Neutrophil (primary cell): ENCODE data around the gene TTC7B.

Experiments
- H3K27ac ChIP-seq: fragments of 200-600 bp; sonication (generic); 2 replicates; pipeline ENCODE4 v1.5.1; 2016; ENCODE audit warnings: mild to moderate bottlenecking, moderate library complexity
- H3K27me3 ChIP-seq: fragments of 200-600 bp; sonication (generic); 2 replicates; pipeline ENCODE4 v1.6.0; 2016; ENCODE audit warnings: mild to moderate bottlenecking
- H3K36me3 ChIP-seq: fragments of 200-600 bp; sonication (generic); 2 replicates; pipeline ENCODE4 v1.5.1; 2017
- H3K4me1 ChIP-seq, 2 experiments: fragments of 200-600 bp in 1 of 2; sonication (generic) in 1 of 2; 1 replicate in 1 of 2; 2 replicates in 1 of 2; pipeline versions ENCODE4 v1.5.1 to v1.6.1; 2013 to 2016; ENCODE audit warnings: low read depth in 1 of 2, low read length in 1 of 2, mild to moderate bottlenecking in 1 of 2, moderate library complexity in 1 of 2; ENCODE audit not compliant: control insufficient read depth in 1 of 2, insufficient read depth in 1 of 2
- H3K4me3 ChIP-seq, 2 experiments: fragments of 200-600 bp in 1 of 2; sonication (generic) in 1 of 2; 1 replicate in 1 of 2; 2 replicates in 1 of 2; pipeline ENCODE4 v1.5.1; 2013 to 2016; ENCODE audit warnings: low read depth in 1 of 2, low read length in 1 of 2, mild to moderate bottlenecking in 1 of 2, moderate library complexity in 1 of 2
- H3K9me3 ChIP-seq: fragments of 200-600 bp; sonication (generic); 2 replicates; pipeline ENCODE4 v1.5.1; 2016
- TF ChIP-seq, protein P1 (sequence below): fragments of 200-600 bp; sonication (generic); IDR thresholded peaks from 2 replicates; pipeline ENCODE4 v1.5.1; 2016; ENCODE audit warnings: antibody characterized with exemption

Gene TTC7B

DNA sequence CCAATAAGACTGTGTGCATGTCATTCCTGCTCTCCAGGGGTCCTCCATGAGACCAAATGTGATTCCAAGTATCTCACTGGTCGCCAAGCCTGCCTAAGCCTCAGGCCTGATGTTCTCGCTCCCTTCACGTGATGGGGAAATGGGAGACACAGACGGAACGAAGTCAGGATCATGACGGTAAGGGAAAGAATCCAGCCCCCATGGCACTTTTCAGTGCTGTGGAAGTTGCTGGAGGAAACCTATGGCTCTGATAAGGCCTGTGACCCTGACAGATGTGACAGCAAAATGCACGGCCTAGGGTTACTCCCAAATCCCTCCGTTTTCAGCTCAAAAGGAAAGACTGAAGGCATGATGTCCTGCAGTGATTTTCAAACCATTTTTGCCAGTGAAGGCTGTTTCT is 234.5 kb downstream of the TTC7B start:
- Histone ChIP-seq H3K27me3 (no peaks in the 10 kb centered on the region), H3K27ac (no peak overlapping the region), H3K9me3 (no peaks in the 10 kb centered on the region), H3K36me3 (peaks cover 95% of the 10 kb centered on the region), H3K4me3 (no peak overlapping the region), H3K4me1 (no peaks in the 10 kb centered on the region)
- TF ChIP-seq, protein P1, sequence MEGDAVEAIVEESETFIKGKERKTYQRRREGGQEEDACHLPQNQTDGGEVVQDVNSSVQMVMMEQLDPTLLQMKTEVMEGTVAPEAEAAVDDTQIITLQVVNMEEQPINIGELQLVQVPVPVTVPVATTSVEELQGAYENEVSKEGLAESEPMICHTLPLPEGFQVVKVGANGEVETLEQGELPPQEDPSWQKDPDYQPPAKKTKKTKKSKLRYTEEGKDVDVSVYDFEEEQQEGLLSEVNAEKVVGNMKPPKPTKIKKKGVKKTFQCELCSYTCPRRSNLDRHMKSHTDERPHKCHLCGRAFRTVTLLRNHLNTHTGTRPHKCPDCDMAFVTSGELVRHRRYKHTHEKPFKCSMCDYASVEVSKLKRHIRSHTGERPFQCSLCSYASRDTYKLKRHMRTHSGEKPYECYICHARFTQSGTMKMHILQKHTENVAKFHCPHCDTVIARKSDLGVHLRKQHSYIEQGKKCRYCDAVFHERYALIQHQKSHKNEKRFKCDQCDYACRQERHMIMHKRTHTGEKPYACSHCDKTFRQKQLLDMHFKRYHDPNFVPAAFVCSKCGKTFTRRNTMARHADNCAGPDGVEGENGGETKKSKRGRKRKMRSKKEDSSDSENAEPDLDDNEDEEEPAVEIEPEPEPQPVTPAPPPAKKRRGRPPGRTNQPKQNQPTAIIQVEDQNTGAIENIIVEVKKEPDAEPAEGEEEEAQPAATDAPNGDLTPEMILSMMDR = no peak

DNA sequence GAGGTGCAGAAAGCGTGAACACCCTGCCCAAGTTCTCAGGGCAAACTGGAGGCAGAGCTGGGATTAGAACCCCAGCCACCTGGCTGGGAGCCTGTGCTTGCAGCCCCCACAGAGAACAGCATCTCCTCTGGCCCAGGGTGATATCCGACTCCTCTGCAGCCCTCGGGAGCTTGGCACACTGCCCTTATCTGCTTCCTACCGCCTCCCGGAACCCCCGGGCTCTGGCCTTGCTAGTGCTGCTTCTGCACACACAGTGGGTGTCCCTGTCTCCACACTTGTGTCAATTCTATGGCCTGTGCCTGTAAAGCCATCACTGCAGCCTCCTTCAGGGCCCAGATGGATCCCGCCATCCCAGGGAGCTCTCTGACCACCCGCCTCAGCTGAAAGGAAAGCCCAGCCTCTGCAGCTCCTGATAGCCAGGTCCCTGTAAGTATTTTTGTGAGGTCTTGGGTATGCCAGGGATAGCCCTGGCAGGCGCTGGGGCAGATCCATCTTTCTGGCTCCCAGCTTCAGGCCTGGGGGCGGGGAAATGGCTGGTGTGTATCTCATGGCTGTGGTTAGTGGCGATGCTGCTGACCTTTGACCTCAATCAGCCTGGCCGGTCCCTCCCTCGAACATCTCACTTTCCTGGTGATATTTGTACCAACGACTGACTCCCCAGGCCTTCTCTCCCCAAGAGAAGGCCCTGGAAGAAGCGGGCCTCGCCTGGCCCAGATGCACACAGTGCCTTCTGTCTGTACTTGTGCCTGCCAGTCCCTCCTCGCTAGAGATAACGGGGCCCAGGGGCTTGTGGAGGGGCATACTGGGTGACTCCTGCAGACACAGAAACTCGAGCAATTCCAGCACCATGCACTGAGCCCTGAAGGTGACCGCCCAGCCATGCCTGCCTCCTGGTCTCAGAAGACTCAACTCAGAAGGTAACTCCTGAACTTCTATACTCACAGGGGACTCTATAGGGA is 235.6 kb downstream of the TTC7B start:
- Histone ChIP-seq H3K36me3 (peaks cover 96% of the 10 kb centered on the region), H3K9me3 (no peaks in the 10 kb centered on the region), H3K4me1 (no peaks in the 10 kb centered on the region), H3K27ac (no peak overlapping the region), H3K4me3 (no peak overlapping the region), H3K27me3 (no peaks in the 10 kb centered on the region)
- TF ChIP-seq, protein P1 = no peak

DNA sequence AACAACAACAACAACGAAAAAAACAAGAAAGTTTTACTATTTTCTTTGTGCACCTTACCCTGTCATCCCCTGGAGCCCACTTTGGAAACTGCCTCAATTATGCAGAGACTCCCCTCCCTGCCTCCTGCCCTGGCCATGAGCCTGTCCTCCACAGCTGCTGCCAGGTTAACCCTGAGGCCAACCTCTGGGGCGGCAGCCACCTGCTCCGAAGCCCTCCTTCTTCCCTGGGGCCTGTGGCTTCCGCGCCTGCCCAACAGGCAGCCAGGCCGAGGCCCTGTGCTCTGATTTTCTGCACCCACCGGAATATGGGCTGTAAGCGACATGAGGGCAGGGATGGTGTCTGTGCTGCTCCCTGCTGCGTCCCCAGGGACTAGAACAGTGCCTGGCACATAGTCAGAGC is 236.4 kb downstream of the TTC7B start:
- Histone ChIP-seq H3K27ac (no peak overlapping the region), H3K4me1 (no peaks in the 10 kb centered on the region), H3K27me3 (no peaks in the 10 kb centered on the region), H3K9me3 (no peaks in the 10 kb centered on the region), H3K36me3 (peaks cover 97% of the 10 kb centered on the region), H3K4me3 (no peak overlapping the region)
- TF ChIP-seq, protein P1 = no peak

DNA sequence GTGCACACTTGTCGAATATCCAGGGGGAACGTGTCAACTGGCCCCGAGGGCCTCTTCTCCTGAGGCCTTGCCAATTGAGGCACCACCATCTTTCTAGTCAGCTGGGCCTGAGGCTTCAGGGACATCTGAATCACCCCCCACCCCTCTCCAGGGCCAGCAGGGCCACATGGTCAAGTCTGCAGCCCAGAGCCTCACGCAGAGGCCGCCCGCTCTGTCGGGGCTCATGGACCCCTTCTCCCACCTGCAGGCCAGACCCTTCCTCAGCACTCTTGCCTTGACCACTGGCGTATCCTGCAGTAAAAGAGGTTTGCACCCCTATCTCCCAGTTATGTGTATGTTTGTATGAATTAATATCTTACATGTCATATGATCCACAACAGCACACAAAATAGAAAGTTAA is 237.1 kb downstream of the TTC7B start:
- TF ChIP-seq, protein P1 = no peak
- Histone ChIP-seq H3K4me1 (no peaks in the 10 kb centered on the region), H3K4me3 (no peak overlapping the region), H3K36me3 (peaks cover 90% of the 10 kb centered on the region), H3K27ac (no peak overlapping the region), H3K27me3 (no peaks in the 10 kb centered on the region), H3K9me3 (no peaks in the 10 kb centered on the region)

DNA sequence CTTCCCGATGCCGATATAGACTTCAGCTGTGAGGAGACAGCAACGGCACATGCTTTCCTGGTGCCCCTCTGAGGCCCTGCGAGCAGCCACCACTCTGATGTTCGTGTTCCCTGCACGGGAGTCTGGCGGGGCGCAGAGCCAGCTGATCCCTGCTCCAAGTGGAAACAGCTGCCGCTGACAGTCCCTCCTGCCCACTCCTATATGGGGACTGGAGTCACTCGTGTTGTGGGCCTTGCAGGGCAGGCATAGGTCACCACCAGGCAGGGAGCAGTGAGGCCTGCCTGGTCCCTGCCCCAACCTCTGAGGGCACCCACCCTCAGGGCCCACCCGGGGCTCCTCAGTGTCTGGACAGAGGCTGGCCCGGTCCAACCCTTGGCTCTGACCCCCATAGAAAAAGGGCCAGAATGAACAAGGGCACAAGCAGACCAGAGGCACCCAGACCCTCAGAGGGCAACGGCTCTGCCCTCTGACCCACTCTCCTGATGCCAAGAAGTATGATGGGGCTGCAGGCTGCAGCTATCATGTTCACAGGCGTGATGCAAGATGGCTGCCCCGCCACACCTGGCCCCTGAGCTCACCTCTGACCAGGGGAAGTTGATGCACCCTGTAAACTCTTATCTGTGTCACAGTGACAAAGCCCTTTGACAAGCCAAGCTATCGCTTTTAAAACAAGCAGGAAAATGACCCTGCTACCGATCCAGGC is 237.8 kb downstream of the TTC7B start:
- TF ChIP-seq, protein P1 = no peak
- H3K27ac ChIP-seq = no peak overlapping the region
- H3K4me1 ChIP-seq = no peaks in the 10 kb centered on the region
- no peak overlapping the region for H3K4me3 ChIP-seq
- H3K9me3 ChIP-seq = no peaks in the 10 kb centered on the region
- H3K36me3 ChIP-seq = peaks cover 83% of the 10 kb centered on the region
- H3K27me3 ChIP-seq = no peaks in the 10 kb centered on the region
